Activated naive CD8-positive, alpha-beta T cell treated with anti-CD3 and anti-CD28 coated beads for 36 hours (primary cell): ENCODE measurements around the gene HEPH. TPM values are rescaled to one million over a fixed set of nuclear protein-coding genes. Genes with fewer than 3 reads are reported as not detected.
"Not testable (repeated sequence)": the region's sequence is repeated elsewhere in the genome, so short reads cannot be mapped to it uniquely, and the experiment has no call there.

Experiments used
- DNase-seq: peaks from one replicate; pipeline ENCODE4 v3.0.0; 2021
- H3K27ac Mint-ChIP-seq: one replicate; pipeline ENCODE4 v1.8.0; 2022; ENCODE audit warnings: mild to moderate bottlenecking, moderate library complexity, mixed read lengths
- H3K27me3 Mint-ChIP-seq: one replicate; pipeline ENCODE4 v1.8.0; 2022; ENCODE audit warnings: mild to moderate bottlenecking, mixed read lengths
- H3K36me3 Mint-ChIP-seq: one replicate; pipeline ENCODE4 v1.8.0; 2021; ENCODE audit warnings: mild to moderate bottlenecking, mixed read lengths
- H3K4me1 Mint-ChIP-seq: one replicate; pipeline ENCODE4 v1.8.0; 2021; ENCODE audit warnings: mixed read lengths
- H3K4me3 Mint-ChIP-seq: one replicate; pipeline ENCODE4 v1.8.0; 2022; ENCODE audit warnings: mild to moderate bottlenecking, moderate library complexity, mixed read lengths
- H3K9me3 Mint-ChIP-seq: one replicate; pipeline ENCODE4 v1.8.0; 2022; ENCODE audit warnings: mixed read lengths
- total RNA-seq, 2 experiments: library from RNA; stranded (reverse); gene quantifications; one replicate each; pipeline ENCODE4 v1.2.3, GENCODE V29; 2021

HEPH gene
- not detected for total RNA-seq

GRCh38 chrX:66163849-66164411 lies at the start of gene HEPH:
HEPH (plus strand) TSS chrX:66164247; CDS start chrX:66170571, 6,324 bp downstream.
- no peaks in the 10 kb centered on the region for H3K27me3 Mint-ChIP-seq
- H3K4me1 Mint-ChIP-seq = no peaks in the 10 kb centered on the region
- H3K4me3 Mint-ChIP-seq = no peak within 1 kb of the TSS
- no peaks in the 10 kb centered on the region for H3K9me3 Mint-ChIP-seq
- DNase-seq = no peak
- no peaks in the 10 kb centered on the region for H3K36me3 Mint-ChIP-seq
- no peak within 1 kb of the TSS for H3K27ac Mint-ChIP-seq

- H3K36me3 Mint-ChIP-seq, DNase-seq, H3K27me3 Mint-ChIP-seq, H3K4me3 Mint-ChIP-seq, H3K27ac Mint-ChIP-seq, H3K4me1 Mint-ChIP-seq: not testable (repeated sequence)
- peaks cover 10% of the 10 kb centered on the region for H3K9me3 Mint-ChIP-seq
Measured at GRCh38 chrX:66118722-66119121, 45.3 kb upstream of the HEPH start.

- H3K4me3 Mint-ChIP-seq, DNase-seq, H3K27me3 Mint-ChIP-seq, H3K36me3 Mint-ChIP-seq, H3K4me1 Mint-ChIP-seq, H3K27ac Mint-ChIP-seq: not testable (repeated sequence)
- peaks cover 18% of the 10 kb centered on the region for H3K9me3 Mint-ChIP-seq
Measured at GRCh38 chrX:66121354-66121753, 42.7 kb upstream of the HEPH start.

GRCh38 chrX:66126662-66127061 lies 37.4 kb upstream of the HEPH start:
- Mint-ChIP-seq H3K27ac (no peak overlapping the region), H3K4me1 (no peaks in the 10 kb centered on the region), H3K4me3 (no peak overlapping the region), H3K36me3 (peaks cover 5% of the 10 kb centered on the region), H3K27me3 (no peaks in the 10 kb centered on the region), H3K9me3 (peaks cover 11% of the 10 kb centered on the region)
- no peak for DNase-seq

GRCh38 chrX:66130469-66130868 lies 33.6 kb upstream of the HEPH start:
- H3K4me3 Mint-ChIP-seq = no peak overlapping the region
- H3K27me3 Mint-ChIP-seq = no peaks in the 10 kb centered on the region
- H3K36me3 Mint-ChIP-seq = peaks cover 4% of the 10 kb centered on the region
- no peak overlapping the region for H3K27ac Mint-ChIP-seq
- no peak for DNase-seq
- H3K4me1 Mint-ChIP-seq = no peaks in the 10 kb centered on the region
- H3K9me3 Mint-ChIP-seq = no peaks in the 10 kb centered on the region

GRCh38 chrX:66135284-66135683 lies 28.8 kb upstream of the HEPH start:
- H3K4me3 Mint-ChIP-seq, H3K4me1 Mint-ChIP-seq, H3K27me3 Mint-ChIP-seq: not testable (repeated sequence)

GRCh38 chrX:66142351-66142750 lies 21.7 kb upstream of the HEPH start:
- Mint-ChIP-seq H3K4me3 (no peak overlapping the region), H3K27me3 (no peaks in the 10 kb centered on the region), H3K9me3 (peaks cover 2% of the 10 kb centered on the region), H3K27ac (no peak overlapping the region), H3K4me1 (no peaks in the 10 kb centered on the region), H3K36me3 (no peaks in the 10 kb centered on the region)
- DNase-seq = no peak

More at GRCh38 chrX:66135284-66135683, 28.8 kb upstream of the HEPH start:
- not testable (repeated sequence) for H3K36me3 Mint-ChIP-seq, DNase-seq, H3K27ac Mint-ChIP-seq, H3K9me3 Mint-ChIP-seq

- no peak overlapping the region for H3K27ac Mint-ChIP-seq
- no peaks in the 10 kb centered on the region for H3K36me3 Mint-ChIP-seq
- no peak overlapping the region for H3K4me3 Mint-ChIP-seq
- peaks cover under 1% of the 10 kb centered on the region for H3K9me3 Mint-ChIP-seq
- no peaks in the 10 kb centered on the region for H3K4me1 Mint-ChIP-seq
- H3K27me3 Mint-ChIP-seq = no peaks in the 10 kb centered on the region
- DNase-seq = no peak
Measured at GRCh38 chrX:66144258-66144657, 19.8 kb upstream of the HEPH start.

- Mint-ChIP-seq H3K36me3 (no peaks in the 10 kb centered on the region), H3K27me3 (no peaks in the 10 kb centered on the region), H3K4me3 (no peak overlapping the region), H3K9me3 (no peaks in the 10 kb centered on the region), H3K4me1 (no peaks in the 10 kb centered on the region), H3K27ac (no peak overlapping the region)
- DNase-seq = no peak
Measured at GRCh38 chrX:66149519-66149918, 14.5 kb upstream of the HEPH start.

- Mint-ChIP-seq H3K4me3 (no peak overlapping the region), H3K27me3 (no peaks in the 10 kb centered on the region), H3K4me1 (no peaks in the 10 kb centered on the region), H3K36me3 (no peaks in the 10 kb centered on the region), H3K9me3 (no peaks in the 10 kb centered on the region), H3K27ac (no peak overlapping the region)
- DNase-seq = no peak
Measured at GRCh38 chrX:66150163-66150562, 13.9 kb upstream of the HEPH start.

GRCh38 chrX:66162331-66162822 lies 1.7 kb upstream of the HEPH start:
- H3K27ac Mint-ChIP-seq = no peak overlapping the region
- H3K4me1 Mint-ChIP-seq = no peaks in the 10 kb centered on the region
- H3K36me3 Mint-ChIP-seq = no peaks in the 10 kb centered on the region
- DNase-seq = no peak
- H3K4me3 Mint-ChIP-seq = no peak overlapping the region
- no peaks in the 10 kb centered on the region for H3K27me3 Mint-ChIP-seq
- no peaks in the 10 kb centered on the region for H3K9me3 Mint-ChIP-seq

- Mint-ChIP-seq H3K36me3 (no peaks in the 10 kb centered on the region), H3K27me3 (no peaks in the 10 kb centered on the region), H3K9me3 (no peaks in the 10 kb centered on the region), H3K4me3 (no peak overlapping the region), H3K4me1 (no peaks in the 10 kb centered on the region), H3K27ac (no peak overlapping the region)
- no peak for DNase-seq
Measured at GRCh38 chrX:66163447-66163846, 600 bp upstream of the HEPH start.

- no peaks in the 10 kb centered on the region for H3K4me1 Mint-ChIP-seq
- H3K4me3 Mint-ChIP-seq = no peak overlapping the region
- DNase-seq = no peak
- no peaks in the 10 kb centered on the region for H3K9me3 Mint-ChIP-seq
- no peaks in the 10 kb centered on the region for H3K36me3 Mint-ChIP-seq
- no peaks in the 10 kb centered on the region for H3K27me3 Mint-ChIP-seq
- H3K27ac Mint-ChIP-seq = no peak overlapping the region
Measured at GRCh38 chrX:66164470-66164869, 423 bp downstream of the HEPH start.

GRCh38 chrX:66164931-66165330 lies 884 bp downstream of the HEPH start:
- Mint-ChIP-seq H3K4me1 (no peaks in the 10 kb centered on the region), H3K4me3 (no peak overlapping the region), H3K27ac (no peak overlapping the region), H3K27me3 (no peaks in the 10 kb centered on the region), H3K36me3 (no peaks in the 10 kb centered on the region), H3K9me3 (no peaks in the 10 kb centered on the region)
- no peak for DNase-seq

- H3K27ac Mint-ChIP-seq = no peak overlapping the region
- H3K4me1 Mint-ChIP-seq = no peaks in the 10 kb centered on the region
- H3K4me3 Mint-ChIP-seq = no peak overlapping the region
- no peaks in the 10 kb centered on the region for H3K27me3 Mint-ChIP-seq
- H3K36me3 Mint-ChIP-seq = no peaks in the 10 kb centered on the region
- DNase-seq = no peak
- no peaks in the 10 kb centered on the region for H3K9me3 Mint-ChIP-seq
Measured at GRCh38 chrX:66166671-66167070, 2.6 kb downstream of the HEPH start.

GRCh38 chrX:66167431-66167830 lies 3.4 kb downstream of the HEPH start:
- H3K27ac Mint-ChIP-seq = no peak overlapping the region
- no peaks in the 10 kb centered on the region for H3K9me3 Mint-ChIP-seq
- H3K27me3 Mint-ChIP-seq = no peaks in the 10 kb centered on the region
- H3K4me1 Mint-ChIP-seq = no peaks in the 10 kb centered on the region
- H3K4me3 Mint-ChIP-seq = no peak overlapping the region
- no peak for DNase-seq
- no peaks in the 10 kb centered on the region for H3K36me3 Mint-ChIP-seq
